Islet of Langerhans (tissue), 1 donor: ENCODE results near the gene DMPK.
"Not testable (repeated sequence)": the region's sequence is repeated elsewhere in the genome, so short reads cannot be mapped to it uniquely, and the experiment has no call there.

ENCODE experiments used
- FAIRE-seq: peaks from one replicate; lab custom pipeline; 2011; peaks lifted over from hg19 to GRCh38; lab: Jason Lieb, UNC

DMPK gene

GRCh38 chr19:45767881-45768654, 14.2 kb downstream of the DMPK start:
- FAIRE-seq, result no peak

- FAIRE-seq, result no peak
These were observed 14.8 kb downstream of the DMPK start for GRCh38 chr19:45767410-45767880.

- FAIRE-seq, result no peak
These were observed 15.4 kb downstream of the DMPK start for GRCh38 chr19:45766869-45767346.

GRCh38 chr19:45766296-45766868, 15.9 kb downstream of the DMPK start:
- FAIRE-seq, result no peak

- FAIRE-seq, result no peak
These were observed 16.5 kb downstream of the DMPK start for GRCh38 chr19:45765702-45766295.

GRCh38 chr19:45764945-45765701, 17.2 kb downstream of the DMPK start:
- FAIRE-seq, result no peak

GRCh38 chr19:45764475-45764874, 17.8 kb downstream of the DMPK start:
- FAIRE-seq, result no peak

GRCh38 chr19:45763691-45764294, 18.5 kb downstream of the DMPK start:
- no peak for FAIRE-seq

- FAIRE-seq, result no peak
These were observed 19.2 kb downstream of the DMPK start for GRCh38 chr19:45762870-45763631.

GRCh38 chr19:45761714-45762113, 20.6 kb downstream of the DMPK start:
- no peak for FAIRE-seq

- no peak for FAIRE-seq
These were observed 23.4 kb downstream of the DMPK start for GRCh38 chr19:45758921-45759320.

GRCh38 chr19:45757695-45758094, 24.6 kb downstream of the DMPK start:
- FAIRE-seq, result no peak

- no peak for FAIRE-seq
These were observed 28.0 kb downstream of the DMPK start for GRCh38 chr19:45754323-45754722.

- FAIRE-seq, result no peak
These were observed 28.7 kb downstream of the DMPK start for GRCh38 chr19:45753548-45753947.

- no peak for FAIRE-seq
These were observed 29.7 kb downstream of the DMPK start for GRCh38 chr19:45752639-45753038.

GRCh38 chr19:45751483-45751882, 30.8 kb downstream of the DMPK start:
- FAIRE-seq, result not testable (repeated sequence)

- no peak for FAIRE-seq
These were observed 34.8 kb downstream of the DMPK start for GRCh38 chr19:45747513-45747912.

GRCh38 chr19:45746866-45747265, 35.4 kb downstream of the DMPK start:
- FAIRE-seq, result no peak

GRCh38 chr19:45745606-45746005, 36.7 kb downstream of the DMPK start:
- no peak for FAIRE-seq

- no peak for FAIRE-seq
These were observed 39.3 kb downstream of the DMPK start for GRCh38 chr19:45742969-45743368.
